ENCODE measurements around the gene SARS1.
"Not testable (repeated sequence)": the region's sequence is repeated elsewhere in the genome, so short reads cannot be mapped to it uniquely, and the experiment has no call there.

The SARS1 gene

GRCh38 chr1:109213824-109214693 lies at the start of gene SARS1:
Gene SARS1, plus strand, starts transcription at chr1:109213918. Its CDS starts 75 bp downstream, at chr1:109213993.
- DNase-seq, result peak; percentile 86

- DNase-seq, result no peak
Observed at GRCh38 chr1:109164538-109164937, 49.2 kb upstream of the SARS1 start.

- DNase-seq, result no peak
Observed at GRCh38 chr1:109167001-109167506, 46.7 kb upstream of the SARS1 start.

GRCh38 chr1:109170035-109170764 lies 43.5 kb upstream of the SARS1 start:
- no peak for DNase-seq

GRCh38 chr1:109171646-109172045 lies 42.1 kb upstream of the SARS1 start:
- no peak for DNase-seq

GRCh38 chr1:109176349-109176748 lies 37.4 kb upstream of the SARS1 start:
- not testable (repeated sequence) for DNase-seq

GRCh38 chr1:109180715-109181084 lies 33.0 kb upstream of the SARS1 start:
- not testable (repeated sequence) for DNase-seq

GRCh38 chr1:109181085-109181806 lies 32.5 kb upstream of the SARS1 start:
- DNase-seq, result no peak

- DNase-seq, result no peak
Observed at GRCh38 chr1:109181807-109182163, 31.9 kb upstream of the SARS1 start.

GRCh38 chr1:109183058-109183738 lies 30.5 kb upstream of the SARS1 start:
- DNase-seq, result no peak

- peak; percentile 39 for DNase-seq
Observed at GRCh38 chr1:109184687-109185086, 29.0 kb upstream of the SARS1 start.

GRCh38 chr1:109185357-109185756 lies 28.4 kb upstream of the SARS1 start:
- DNase-seq, result no peak

GRCh38 chr1:109185990-109186732 lies 27.6 kb upstream of the SARS1 start:
- DNase-seq, result peak; percentile 75

GRCh38 chr1:109186733-109187086 lies 27.0 kb upstream of the SARS1 start:
- DNase-seq, result no peak

GRCh38 chr1:109187127-109187526 lies 26.6 kb upstream of the SARS1 start:
- no peak for DNase-seq

GRCh38 chr1:109188200-109188599 lies 25.5 kb upstream of the SARS1 start:
- no peak for DNase-seq

GRCh38 chr1:109188781-109189180 lies 24.9 kb upstream of the SARS1 start:
- DNase-seq, result no peak

GRCh38 chr1:109190189-109190588 lies 23.5 kb upstream of the SARS1 start:
- no peak for DNase-seq

- no peak for DNase-seq
Observed at GRCh38 chr1:109191377-109191776, 22.3 kb upstream of the SARS1 start.

GRCh38 chr1:109191891-109192290 lies 21.8 kb upstream of the SARS1 start:
- no peak for DNase-seq

- DNase-seq, result no peak
Observed at GRCh38 chr1:109192433-109192832, 21.3 kb upstream of the SARS1 start.
